Measurements from ENCODE around the gene UBA1.

UBA1 gene

GRCh38 chrX:47226071-47226470 is 32.4 kb downstream of the UBA1 start:
- Histone ChIP-seq H3K79me2 (ENCODE audit: insufficient read depth, low read length) (peaks cover 3% of the 10 kb centered on the region), H3K4me3 (ENCODE audit: low read depth, low read length, poor library complexity, severe bottlenecking) (no peak overlapping the region), H3K4me1 (ENCODE audit: insufficient read depth, low read length, severe bottlenecking) (no peaks in the 10 kb centered on the region), H3F3A (ENCODE audit: insufficient read depth, low read length) (no peaks in the 10 kb centered on the region), H2AFZ (ENCODE audit: low read length) (no peak overlapping the region), H3K9me2 (ENCODE audit: low read depth, low read length) (no peaks in the 10 kb centered on the region), H3K4me2 (ENCODE audit: low read length) (no peak overlapping the region), H3K27ac (ENCODE audit: low read depth, low read length, poor library complexity, severe bottlenecking) (no peak overlapping the region), H3K9ac (ENCODE audit: low read length) (no peak overlapping the region), H3K9me3 (ENCODE audit: low read length) (no peaks in the 10 kb centered on the region), H3K27me3 (ENCODE audit: insufficient read depth, low read length) (no peaks in the 10 kb centered on the region), H3K36me3 (ENCODE audit: insufficient read depth, low read length) (peaks cover 77% of the 10 kb centered on the region), H4K20me1 (ENCODE audit: insufficient read depth, low read length) (no peaks in the 10 kb centered on the region)
- TF ChIP-seq EZH2 (IDR thresholded peaks at IDR 0.05; ENCODE audit: borderline replicate concordance, low read length) (no peak), CTCF (IDR thresholded peaks at IDR 0.05; ENCODE audit: low read length) (no peak)

- Histone ChIP-seq H3K79me2 (ENCODE audit: insufficient read depth, low read length) (no peaks in the 10 kb centered on the region; the same call in 1 of the 2 replicates), H4K20me1 (ENCODE audit: insufficient read depth, low read length) (no peaks in the 10 kb centered on the region), H3K4me2 (ENCODE audit: low read length) (no peak overlapping the region), H3K9me3 (ENCODE audit: low read length) (no peaks in the 10 kb centered on the region), H3K9me2 (ENCODE audit: low read depth, low read length) (no peaks in the 10 kb centered on the region), H3K9ac (ENCODE audit: low read length) (no peak overlapping the region), H3K27me3 (ENCODE audit: insufficient read depth, low read length) (no peaks in the 10 kb centered on the region), H3F3A (ENCODE audit: insufficient read depth, low read length) (no peaks in the 10 kb centered on the region), H3K4me3 (ENCODE audit: low read depth, low read length, poor library complexity, severe bottlenecking) (no peak overlapping the region), H3K27ac (ENCODE audit: low read depth, low read length, poor library complexity, severe bottlenecking) (no peak overlapping the region), H2AFZ (ENCODE audit: low read length) (no peak overlapping the region), H3K4me1 (ENCODE audit: insufficient read depth, low read length, severe bottlenecking) (no peaks in the 10 kb centered on the region), H3K36me3 (ENCODE audit: insufficient read depth, low read length) (peaks cover 72% of the 10 kb centered on the region)
- no peak for TF ChIP-seq EZH2 (IDR thresholded peaks at IDR 0.05; ENCODE audit: borderline replicate concordance, low read length)
- no peak for TF ChIP-seq CTCF (IDR thresholded peaks at IDR 0.05; ENCODE audit: low read length)
Observed at GRCh38 chrX:47226531-47227333, 33.1 kb downstream of the UBA1 start.

GRCh38 chrX:47227334-47227583 is 33.6 kb downstream of the UBA1 start:
- no peak for TF ChIP-seq CTCF (IDR thresholded peaks at IDR 0.05; ENCODE audit: low read length)
- TF ChIP-seq EZH2 (IDR thresholded peaks at IDR 0.05; ENCODE audit: borderline replicate concordance, low read length), result no peak
- Histone ChIP-seq H3K4me1 (ENCODE audit: insufficient read depth, low read length, severe bottlenecking) (peaks cover 3% of the 10 kb centered on the region), H3K9me2 (ENCODE audit: low read depth, low read length) (no peaks in the 10 kb centered on the region), H3K27me3 (ENCODE audit: insufficient read depth, low read length) (no peaks in the 10 kb centered on the region), H3K9ac (ENCODE audit: low read length) (no peak overlapping the region), H3K79me2 (ENCODE audit: insufficient read depth, low read length) (no peaks in the 10 kb centered on the region), H2AFZ (ENCODE audit: low read length) (no peak overlapping the region), H4K20me1 (ENCODE audit: insufficient read depth, low read length) (no peaks in the 10 kb centered on the region), H3K4me2 (ENCODE audit: low read length) (no peak overlapping the region), H3K27ac (ENCODE audit: low read depth, low read length, poor library complexity, severe bottlenecking) (no peak overlapping the region), H3K4me3 (ENCODE audit: low read depth, low read length, poor library complexity, severe bottlenecking) (no peak overlapping the region), H3K36me3 (ENCODE audit: insufficient read depth, low read length) (peaks cover 68% of the 10 kb centered on the region), H3K9me3 (ENCODE audit: low read length) (no peaks in the 10 kb centered on the region), H3F3A (ENCODE audit: insufficient read depth, low read length) (peaks cover 1% of the 10 kb centered on the region; the same call in 1 of the 2 replicates)

All from OCI-LY1 (cell line).